Stimulated activated CD4-positive, alpha-beta T cell treated with anti-CD3 and anti-CD28 coated beads, Interleukin-12 subunit alpha, Interleukin-12 subunit beta, amount 100 ng/mL, for 48 hours (primary cell): ENCODE data around the gene SYNJ2.

Experiments used
- DNase-seq, 3 donors: peaks; one replicate each; pipeline ENCODE4 v3.0.0-alpha.2; 2020; ENCODE audit warnings: low read depth in 2 of 3, low spot score in 1 of 3

The SYNJ2 gene

DNA sequence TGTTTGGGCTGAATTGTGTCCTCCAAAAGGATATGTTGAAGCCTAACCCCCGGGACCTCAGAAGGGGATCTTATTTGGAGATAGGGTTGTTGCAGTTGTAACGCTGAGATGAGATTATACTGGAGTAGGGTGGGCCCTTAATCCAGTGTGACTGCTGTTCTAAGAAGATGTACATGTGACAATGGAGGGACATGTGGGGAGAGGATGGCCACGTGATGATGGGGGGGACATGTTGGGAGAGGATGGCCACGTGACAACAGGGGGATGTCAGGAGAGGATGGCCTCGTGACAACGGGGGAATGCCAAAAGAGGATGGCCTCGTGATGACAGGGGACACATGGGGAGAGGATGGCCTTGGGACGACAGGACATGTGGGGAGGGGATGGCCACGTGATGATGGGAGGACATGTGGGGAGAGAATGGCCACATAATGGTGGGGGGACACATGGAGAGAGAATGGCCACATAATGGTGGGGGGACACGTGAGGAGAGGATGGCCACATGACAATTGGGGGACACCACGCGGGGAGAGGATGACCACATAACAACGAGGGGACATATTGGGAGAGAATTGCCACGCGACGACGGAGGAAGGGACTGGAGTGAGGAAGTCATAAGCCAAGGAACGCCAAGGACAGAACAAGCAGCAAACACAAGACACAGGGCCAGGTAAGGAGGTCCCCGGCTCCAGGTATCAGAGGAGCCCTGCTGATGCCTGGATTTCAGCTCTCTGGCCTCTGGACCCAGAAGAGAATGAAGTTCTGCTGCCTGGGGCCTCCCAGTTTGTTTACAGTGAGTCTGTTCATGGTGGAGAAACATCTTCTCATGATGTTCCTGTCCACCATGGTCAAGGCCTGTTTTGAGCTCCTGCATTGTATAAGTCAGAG, 29.2 kb downstream of the SYNJ2 start:
- DNase-seq: no peak

DNA sequence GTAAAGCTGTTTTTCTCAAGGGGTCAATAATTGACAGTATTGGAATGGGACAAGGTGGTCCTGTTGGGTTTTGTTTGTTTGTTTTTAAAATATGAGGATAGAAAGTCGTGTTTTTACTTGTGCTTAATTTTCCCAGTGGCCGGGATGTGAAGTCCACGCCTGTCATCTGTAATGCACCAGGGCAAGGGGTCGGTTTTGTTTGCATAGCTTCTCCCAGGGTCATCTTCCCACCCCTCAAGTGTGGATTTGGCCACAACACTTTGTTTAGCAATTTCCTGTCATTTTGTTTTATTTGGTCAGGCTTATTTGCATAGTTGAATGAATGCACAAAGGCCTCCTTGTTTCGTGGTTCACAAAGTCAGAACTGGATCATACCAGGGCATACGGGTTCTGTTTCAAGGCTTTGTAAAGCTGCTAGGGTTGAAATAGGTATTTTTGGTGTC, 29.8 kb downstream of the SYNJ2 start:
- DNase-seq: no peak

DNA sequence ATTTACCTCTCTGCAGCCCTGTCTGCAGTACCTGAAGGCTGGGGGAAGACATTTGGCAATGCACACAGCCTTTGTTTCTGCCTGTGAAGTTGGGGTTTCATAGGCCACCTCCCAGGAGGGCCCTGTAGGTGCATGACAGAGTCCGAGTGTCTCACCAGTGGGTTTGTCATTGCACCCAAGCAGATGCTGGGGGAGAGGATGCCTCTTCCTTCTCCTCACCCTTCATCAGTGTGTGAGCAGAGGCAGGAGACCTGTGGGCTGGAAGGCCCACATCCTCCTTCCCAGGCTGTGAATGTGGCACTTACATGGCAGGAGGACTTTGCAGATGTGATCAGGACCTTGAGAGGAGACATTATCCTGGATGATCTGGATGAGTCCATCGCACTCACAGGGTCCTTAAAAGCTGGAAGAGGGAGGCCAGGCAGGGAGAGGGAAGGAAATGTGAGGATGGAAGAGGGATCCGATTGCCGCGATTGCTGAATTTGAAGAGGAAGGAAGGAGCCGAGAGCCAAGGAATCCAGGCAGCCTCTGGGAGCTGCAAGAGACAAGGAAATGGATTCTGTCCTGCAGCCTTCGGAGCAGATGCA, 30.4 kb downstream of the SYNJ2 start:
- no peak for DNase-seq

DNA sequence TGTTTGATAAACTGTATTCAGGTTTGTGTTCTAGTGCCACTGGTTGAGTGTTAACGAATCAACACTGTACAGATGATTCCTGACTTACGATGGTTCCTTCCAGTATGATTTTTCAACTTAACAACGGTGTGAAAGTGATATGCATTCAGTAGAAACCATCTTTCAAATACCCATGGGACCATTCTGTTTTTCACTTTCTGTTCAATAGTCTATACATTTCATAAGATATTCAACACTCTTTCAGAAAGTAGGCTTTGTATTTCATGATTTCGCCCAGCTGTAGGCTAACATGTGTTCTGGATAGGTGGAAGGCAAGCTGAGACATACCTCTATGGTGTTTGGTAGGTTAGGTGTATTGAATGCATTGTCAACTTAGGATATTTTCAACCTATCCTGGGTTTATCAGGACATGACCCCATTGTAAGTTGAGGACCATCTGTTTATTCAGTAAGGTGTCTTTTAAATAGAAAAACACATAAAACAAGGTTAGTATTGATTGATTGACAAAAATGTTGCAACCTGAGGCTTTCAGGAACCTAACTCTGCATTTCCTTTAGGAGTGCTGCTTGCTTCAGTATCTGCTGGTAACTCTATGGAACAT, 32.3 kb downstream of the SYNJ2 start:
- DNase-seq: no peak

DNA sequence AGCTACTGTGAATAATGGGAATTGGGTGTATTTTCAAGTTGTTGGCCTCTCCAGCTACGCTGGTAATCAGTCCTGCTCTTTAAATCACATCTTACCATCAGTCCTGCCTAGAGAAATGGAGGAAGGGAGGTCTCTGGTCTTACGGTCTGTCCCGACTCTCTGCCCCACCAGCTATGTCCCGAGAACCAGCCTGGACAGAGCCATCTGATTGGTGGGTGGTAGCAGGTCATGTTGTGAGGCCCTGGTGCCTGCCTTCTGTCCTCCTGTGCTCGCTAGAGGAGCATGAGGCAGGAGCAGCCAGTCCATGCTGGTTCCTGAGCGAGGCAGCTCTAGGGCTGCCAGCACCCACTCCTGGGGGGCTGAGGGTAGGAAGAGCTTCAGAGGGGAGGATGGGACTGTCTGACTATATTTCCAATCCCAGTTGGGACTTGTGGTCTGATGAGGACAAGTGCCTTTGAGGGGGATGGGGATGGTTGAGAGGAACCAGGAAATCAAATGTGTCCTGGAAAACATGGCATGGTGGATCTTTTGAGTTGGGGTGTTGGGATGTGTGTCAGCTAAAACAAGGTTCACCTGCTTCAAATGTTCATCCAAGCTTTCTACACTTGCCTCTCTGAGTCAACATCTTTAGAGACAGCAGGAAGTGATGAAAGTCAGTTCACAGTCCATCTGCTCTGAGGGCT, 33.0 kb downstream of the SYNJ2 start:
- no peak for DNase-seq

DNA sequence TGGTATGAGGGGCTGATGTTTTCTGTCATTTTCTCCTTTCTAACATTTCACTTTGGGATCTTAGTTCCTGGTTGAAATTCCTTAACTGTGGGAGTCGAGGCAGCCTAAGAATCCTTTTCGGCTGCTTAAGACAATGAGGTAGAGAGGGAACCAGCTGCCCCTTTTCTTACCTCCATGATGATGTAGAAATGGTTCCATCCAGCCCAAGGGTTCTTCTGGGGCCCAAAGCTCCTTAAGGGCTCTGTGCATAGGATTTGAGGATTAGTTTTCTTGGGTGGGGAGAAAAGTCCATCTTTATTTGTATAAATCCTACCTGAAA, 33.5 kb downstream of the SYNJ2 start:
- no peak for DNase-seq

DNA sequence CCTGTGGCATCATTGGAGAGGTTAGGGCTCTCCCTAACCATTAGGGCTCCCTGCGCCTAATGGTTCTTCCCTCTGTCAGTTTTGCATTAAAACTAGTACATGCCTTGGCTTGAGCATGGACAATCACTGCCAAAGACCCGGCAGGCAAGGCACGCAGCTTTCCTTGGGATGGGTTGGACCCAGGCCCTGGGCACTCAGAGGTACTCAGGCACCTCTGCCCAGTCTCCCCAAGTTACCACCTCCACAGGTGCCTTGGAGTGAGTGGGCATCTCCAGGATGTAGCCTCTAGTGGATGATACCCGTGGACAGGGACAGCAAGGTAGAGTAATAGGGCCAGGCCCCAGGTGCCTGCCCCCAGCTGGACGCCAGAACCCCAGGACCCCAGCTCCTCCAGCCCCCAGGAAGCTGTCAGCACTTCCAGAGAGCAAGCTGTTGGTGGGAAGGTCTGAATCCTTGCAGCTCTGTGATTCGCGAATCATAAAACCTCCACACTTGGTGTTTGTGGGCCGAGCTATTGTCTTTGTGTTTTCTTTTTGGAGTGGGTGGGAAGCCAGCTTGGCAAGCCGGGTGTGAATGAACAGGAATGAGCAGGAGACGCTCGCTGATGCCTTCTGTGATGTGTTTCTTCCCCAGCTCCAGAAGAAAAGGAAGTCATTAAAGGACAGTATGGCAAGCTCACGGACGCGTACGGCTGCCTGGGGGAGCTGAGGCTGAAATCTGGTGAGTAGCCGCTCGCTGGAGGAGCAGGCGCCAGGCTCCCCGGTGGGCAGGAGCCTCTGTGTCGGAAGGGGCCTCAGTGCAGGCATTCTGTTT, 35.1 kb downstream of the SYNJ2 start:
- DNase-seq: no peak

DNA sequence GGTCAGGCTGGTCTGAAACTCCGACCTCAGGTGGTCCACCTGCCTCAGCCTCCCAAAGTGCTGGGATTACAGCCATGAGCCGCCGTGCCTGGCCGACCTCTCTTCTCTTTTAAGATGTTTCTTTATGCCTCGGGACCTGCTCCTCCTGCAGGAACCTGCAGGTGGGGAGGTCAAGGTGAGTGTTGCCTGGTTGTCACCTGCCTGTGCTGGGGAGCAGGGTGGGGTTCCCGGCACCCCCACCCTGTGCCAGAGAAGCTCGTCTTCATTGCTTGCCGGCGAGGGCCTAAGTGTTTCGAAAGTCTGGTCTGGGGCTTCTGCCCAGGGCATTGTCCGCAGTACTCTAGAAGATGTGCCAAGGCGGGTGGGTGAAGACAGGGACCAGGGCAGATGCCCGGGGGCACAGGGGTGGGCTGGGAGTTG, 36.0 kb downstream of the SYNJ2 start:
- DNase-seq: no peak

DNA sequence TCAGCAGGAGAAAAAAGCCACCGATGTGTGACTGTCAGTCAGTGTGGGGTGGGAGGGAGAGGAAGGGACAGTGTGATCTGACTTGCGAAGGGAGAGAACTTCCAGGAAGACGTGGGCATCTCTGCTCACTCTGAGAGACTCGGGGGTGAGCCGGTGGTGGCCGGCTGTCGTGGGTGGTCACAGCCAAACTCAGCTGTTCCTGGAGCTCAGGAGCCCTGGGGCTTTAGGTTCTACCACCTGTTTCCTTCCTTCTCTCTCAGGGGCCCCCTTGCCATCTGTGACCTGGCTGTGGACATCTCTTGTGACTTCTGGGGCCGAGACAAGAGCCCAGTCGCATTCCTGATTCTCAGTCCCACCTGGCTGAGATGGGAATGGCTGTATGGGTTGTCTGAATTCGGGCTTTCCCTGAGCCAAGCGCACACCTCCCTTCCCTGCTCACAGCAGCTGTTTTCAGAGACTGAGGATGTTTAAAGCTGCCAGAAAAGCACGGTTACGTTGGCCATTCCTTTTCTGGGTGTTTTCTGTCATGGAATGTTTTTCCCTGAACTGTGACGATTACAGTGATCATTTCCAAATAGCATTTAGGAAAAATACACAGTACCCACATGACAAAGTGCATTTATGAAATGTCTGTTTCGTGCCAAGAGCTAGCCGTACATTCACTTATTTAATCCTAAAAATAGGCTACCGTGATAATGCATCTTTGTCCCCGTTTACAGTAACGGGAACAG, 36.5 kb downstream of the SYNJ2 start:
- DNase-seq: no peak

DNA sequence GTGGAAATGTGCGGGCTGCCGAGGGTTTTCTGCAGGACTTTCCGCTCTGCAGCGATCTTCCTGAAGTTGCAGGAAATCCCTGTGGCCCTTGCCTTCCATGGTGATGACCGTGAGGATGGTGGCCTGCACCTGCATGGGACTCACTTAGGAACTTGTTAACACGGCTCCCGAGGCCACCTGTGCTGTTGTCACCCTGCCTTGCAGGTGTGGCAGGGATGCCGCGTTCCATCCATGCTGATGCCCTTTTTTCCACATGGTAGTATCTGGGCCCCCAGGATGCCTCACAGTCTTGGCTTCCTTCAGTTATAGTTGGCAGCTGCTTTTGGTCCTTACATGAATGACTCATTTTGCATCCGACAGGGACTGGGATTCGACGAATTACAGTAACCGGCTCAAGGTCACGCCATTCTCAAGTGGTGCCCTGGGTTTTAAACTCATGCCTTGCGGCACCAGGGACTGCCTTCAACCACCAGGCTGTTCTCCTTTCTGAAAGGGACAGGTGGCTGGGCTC, 37.2 kb downstream of the SYNJ2 start:
- DNase-seq: no peak

DNA sequence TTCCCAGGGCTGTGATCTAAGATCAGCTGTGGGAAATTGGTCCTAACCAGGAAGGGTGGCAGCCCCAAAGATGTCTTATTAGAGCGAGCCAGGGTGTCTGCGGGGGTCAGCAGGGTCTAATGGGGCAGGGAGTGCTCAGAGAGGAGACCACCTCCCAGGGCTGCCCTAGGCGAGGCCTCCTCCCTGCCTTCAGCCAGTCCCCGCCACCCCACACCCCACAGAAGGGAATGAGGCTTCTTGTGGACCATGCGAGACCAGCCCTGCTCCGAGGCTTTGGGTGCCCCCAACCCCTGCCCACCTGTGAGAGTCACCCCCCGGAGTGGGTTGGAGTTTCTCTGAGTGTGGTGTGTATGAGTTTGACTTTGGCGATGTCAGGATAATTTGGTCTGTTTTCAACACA, 37.8 kb downstream of the SYNJ2 start:
- no peak for DNase-seq

DNA sequence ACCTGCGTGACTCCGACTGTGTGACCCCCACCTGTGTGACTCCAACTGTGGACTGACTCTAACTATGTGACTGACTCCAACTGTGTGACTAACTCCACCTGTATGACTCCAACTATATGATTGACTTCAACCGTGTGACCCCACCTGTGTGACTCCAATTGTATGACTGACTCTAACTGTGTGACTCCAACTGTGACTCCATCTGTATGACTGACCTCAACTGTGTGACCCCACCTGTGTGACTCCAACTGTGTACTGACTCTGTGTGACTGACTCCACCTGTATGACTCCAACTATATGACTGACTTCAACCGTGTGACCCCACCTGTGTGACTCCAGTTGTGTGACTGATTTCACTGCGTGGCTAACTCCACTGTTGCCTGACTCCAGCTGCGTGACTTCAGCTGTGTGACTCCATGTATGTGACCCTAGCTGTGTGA, 38.6 kb downstream of the SYNJ2 start:
- no peak for DNase-seq

DNA sequence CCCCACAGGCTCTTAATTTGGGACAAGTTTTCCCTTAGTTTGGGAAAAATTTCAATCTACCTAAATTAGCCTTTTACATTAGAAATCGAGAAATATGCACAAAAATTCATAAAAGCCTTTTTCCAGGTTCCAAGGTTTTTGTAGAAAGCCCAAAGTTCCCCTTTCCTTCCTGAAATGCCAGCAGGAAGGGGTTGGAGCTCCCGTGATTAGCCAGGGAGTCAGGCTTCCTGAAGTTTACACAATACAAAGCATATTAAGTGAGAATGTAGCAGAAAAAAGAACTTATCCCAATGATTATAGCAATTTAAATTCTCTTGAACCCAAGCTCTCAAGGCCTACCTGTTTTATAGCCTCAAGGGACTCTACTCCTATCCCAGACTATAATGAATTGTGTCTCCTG, 39.1 kb downstream of the SYNJ2 start:
- DNase-seq: no peak

DNA sequence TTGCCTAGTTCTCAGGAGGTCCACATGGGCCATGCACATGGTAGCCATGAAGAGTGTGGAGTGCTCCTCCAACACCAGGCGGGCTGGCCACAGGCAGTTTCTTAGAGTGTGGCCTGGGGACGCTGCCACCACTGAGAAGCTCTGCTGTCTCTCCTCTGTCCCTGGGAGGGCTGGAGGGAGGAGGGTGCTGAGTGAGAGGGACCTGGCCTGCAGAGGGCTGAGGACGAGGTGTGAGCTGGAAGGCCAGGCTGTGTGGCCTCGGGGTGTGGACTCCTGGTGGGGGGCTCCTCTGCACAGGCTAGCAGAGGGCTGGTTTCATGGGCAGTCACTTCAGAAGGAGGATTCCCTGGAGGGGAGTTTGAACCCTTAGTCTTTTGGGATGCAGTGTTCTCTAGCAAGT, 39.7 kb downstream of the SYNJ2 start:
- DNase-seq: no peak

DNA sequence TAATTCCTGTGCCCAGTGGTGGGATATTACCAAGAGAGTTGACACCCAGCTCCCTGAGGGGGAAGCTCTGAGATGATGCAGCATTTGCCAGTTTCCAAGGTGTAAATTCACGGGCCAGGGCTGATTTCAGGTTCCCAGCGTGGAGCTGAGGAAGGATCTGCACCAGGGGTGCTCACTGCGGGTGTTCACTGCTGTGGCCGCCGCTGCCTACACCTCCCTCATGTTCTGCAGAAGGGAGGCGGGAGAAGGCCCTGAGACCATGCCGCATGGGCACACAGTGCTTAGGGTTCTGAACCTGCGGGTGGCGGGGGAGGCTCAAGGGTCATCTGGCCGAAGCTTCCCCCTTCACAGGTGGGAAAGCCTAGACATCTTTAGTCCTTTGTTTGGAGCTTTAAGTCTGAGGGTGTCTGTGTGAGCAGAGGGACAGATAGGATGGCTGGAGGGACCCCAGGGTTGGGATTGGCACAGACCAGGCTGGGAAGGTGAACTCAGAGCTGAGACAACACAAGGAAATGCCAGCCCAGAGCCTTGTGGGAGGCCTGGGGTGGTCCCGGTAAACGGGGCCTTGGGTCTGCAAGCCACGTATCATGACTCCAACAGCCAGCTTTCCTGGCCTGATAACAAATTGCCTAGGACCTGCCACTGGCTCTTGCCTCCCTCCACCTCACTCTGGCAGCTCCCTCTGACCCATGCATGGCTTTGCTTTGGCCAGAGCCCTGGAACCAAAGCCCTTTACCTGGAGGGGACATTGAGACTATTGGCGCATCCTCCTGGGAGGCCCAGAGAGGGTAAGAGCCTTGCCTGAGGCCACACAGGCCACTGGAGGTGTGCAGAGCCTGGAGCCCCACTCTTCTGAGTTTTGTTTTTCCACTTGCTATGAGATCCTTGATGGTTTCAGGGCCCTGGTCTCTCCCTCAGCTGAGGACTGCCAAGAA, 40.4 kb downstream of the SYNJ2 start:
- no peak for DNase-seq

DNA sequence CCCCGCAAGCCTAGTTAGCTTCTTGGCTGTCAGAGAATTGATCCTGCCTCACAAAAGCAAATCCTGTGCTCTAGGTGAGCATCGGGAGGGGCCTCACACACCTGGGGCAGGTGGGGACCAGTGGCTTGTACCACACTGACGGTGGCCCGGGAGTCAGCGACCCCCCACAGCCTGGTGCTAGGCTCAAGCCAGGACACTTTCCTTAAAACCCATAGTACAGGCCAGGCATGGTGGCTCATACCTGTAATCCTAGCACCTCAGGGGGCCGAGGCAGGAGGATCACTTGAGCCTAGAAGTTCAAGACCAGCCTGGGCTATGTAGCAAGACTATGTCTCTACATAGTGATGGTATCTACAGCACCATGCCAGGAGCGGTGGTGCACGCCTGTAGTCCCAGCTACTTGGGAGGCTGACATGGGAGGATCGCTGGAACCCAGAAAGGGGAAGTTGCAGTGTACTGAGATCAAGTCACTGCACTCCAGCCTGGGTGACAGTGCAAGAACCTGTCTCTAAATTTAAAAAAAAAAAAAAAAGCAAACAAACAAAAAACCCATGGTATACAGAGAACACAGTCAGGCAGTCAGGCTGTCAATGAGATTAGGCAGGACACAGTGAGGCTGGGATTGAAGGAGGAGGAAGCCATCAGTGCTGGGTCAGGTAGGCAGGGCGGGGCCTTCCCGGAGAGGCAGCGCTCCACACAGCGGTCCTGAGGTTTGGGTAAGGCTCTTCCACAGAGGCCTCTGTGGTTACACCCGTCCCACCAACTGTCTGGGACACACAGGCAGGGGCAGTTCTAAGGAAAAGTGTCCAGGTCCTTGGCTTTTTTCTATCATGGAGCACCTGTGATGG, 41.3 kb downstream of the SYNJ2 start:
- DNase-seq: no peak

DNA sequence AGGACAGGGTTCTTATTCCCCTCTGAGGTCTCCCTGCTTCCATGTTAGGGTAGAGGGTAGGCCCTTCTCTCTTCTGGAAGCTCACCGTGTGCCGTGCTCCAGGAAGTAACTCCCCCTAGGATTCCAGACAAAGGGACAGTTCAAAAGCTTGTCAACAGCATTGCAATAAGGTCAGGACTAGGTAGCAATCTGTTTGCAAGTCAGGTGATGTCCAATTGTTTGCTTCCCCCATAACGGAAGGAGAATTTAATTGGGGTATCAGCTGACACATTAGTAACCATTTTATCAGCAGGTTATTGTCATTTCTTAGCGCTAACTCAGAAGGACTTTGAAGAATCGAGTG, 41.9 kb downstream of the SYNJ2 start:
- DNase-seq: no peak

DNA sequence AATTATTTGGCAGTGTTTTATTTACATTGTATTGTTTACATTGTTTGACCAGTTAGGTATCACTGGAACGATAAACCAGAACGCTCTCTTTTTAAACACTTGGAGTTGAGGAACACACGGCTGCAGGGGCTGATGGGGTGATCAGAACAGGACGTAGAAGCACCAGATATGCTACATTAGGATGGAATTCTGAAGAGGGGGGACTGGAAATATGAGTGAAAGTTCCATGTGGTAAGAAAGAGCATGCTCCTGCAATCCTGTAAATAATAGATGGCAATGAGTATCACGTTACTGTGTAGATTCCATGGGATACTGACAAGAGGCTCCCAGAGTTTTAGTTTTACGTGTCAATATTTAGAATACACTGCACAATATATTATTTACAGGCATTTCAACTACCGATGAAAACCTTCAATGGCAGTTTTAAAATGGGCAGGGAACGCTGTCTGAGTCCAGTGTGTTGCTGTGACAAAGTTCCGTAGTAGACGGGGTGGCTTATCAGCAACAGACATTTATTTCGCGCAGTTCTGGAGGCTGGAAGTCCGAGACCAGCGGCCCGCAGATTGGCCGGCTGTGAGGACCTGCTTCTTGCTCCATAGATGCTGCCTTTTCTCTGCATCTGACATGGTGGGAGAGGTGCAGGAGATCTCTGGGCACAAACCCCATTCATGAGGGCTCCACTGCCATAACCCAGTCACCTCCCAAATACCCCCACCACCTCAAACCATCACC, 43.1 kb downstream of the SYNJ2 start:
- DNase-seq: no peak
